ENCODE results near the gene MEF2C. TPM values are rescaled to one million over a fixed set of nuclear protein-coding genes. Genes with fewer than 3 reads are reported as not detected.
A peak's percentile ranks its signal among the peaks of the same experiment; 100 is the strongest.

The MEF2C gene
- total RNA-seq, 2 donors from 2014 or later, result 0.64 to 0.86 TPM

DNA sequence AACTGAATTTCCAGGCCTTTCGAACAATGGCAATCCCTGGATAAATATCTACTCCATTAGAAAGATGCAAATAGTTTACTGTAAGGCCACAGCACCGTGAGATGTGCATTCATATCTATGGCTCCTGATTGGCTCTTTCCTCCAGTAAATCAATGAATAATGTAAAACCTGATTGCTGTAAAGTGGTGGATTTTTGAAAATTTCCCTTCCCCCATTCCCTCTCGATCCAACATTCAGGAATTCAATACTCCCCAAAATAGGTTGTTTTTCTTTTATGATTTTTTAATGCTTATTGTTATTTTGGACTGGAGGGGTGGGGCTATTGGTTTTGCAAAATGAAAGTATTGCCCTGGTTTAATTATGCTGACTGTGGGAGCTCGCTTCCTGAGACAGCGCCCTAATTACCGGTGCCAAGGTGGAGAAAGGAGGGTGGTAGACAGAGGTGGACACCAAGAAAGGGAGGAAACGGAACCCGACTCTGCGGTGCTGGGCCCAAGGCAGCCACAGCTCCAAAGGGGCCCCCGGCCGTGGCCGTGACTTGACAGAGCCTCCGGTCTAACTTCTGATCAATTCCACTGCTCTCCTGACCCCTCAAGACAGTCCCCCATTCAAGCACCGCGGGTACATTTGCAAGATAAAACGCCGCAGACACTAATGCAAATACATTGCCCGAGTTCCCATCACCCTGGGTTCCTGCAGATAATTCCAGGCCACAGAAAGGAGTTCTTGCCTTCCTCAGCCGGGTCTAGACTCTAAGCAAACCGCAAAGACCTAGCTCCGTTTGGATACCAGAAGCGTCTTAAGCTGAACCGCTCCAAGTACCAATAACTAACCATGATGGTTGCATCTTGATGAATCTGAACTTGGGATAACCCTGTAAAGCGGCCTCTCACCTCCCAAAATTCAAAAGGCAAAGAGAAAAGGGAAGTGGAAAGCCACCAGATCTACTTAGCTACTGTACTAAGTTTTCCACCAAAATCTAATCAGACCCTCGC is 211.2 kb downstream of the MEF2C start:
- peaks cover 31% of the 10 kb centered on the region for H3K4me1 Mint-ChIP-seq
- no peaks in the 10 kb centered on the region for H3K9me3 Mint-ChIP-seq
- Histone ChIP-seq H3K27ac (ENCODE audit: low read depth, low read length) (peak overlapping the region; percentile 99), H3K9ac (ENCODE audit: extremely low read depth, low read length, poor library complexity, severe bottlenecking) (peak overlapping the region; percentile 2), H3K36me3 (ENCODE audit: control insufficient read depth, insufficient read depth, low read length) (no peaks in the 10 kb centered on the region), H3K9me3 (ENCODE audit: control insufficient read depth, low read length) (no peaks in the 10 kb centered on the region), H3K27me3 (ENCODE audit: control insufficient read depth, insufficient read depth, low read length, poor library complexity, severe bottlenecking) (peaks cover 100% of the 10 kb centered on the region), H3K4me3 (ENCODE audit: low read length) (peak overlapping the region; percentile 46), H3K4me1 (ENCODE audit: control insufficient read depth, insufficient read depth, low read length) (peaks cover 5% of the 10 kb centered on the region)
- H3K27ac Mint-ChIP-seq, result no peak overlapping the region
- DNase-seq, result peak; percentile 90
- peak overlapping the region; percentile 32 for H3K4me3 Mint-ChIP-seq
- H3K27me3 Mint-ChIP-seq (ENCODE audit: insufficient read depth), result peaks cover 99% of the 10 kb centered on the region
- TF ChIP-seq, protein P1, sequence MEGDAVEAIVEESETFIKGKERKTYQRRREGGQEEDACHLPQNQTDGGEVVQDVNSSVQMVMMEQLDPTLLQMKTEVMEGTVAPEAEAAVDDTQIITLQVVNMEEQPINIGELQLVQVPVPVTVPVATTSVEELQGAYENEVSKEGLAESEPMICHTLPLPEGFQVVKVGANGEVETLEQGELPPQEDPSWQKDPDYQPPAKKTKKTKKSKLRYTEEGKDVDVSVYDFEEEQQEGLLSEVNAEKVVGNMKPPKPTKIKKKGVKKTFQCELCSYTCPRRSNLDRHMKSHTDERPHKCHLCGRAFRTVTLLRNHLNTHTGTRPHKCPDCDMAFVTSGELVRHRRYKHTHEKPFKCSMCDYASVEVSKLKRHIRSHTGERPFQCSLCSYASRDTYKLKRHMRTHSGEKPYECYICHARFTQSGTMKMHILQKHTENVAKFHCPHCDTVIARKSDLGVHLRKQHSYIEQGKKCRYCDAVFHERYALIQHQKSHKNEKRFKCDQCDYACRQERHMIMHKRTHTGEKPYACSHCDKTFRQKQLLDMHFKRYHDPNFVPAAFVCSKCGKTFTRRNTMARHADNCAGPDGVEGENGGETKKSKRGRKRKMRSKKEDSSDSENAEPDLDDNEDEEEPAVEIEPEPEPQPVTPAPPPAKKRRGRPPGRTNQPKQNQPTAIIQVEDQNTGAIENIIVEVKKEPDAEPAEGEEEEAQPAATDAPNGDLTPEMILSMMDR (conservative IDR thresholded peaks at IDR 0.05), result no peak
- no peaks in the 10 kb centered on the region for H3K36me3 Mint-ChIP-seq (ENCODE audit: low read depth)
- WGBS, 2 experiments (ENCODE audit: insufficient coverage in 1 of 2, insufficient read length in 1 of 2), result 6% methylated on average over 21 to 24 of the region's 25 CpGs

DNA sequence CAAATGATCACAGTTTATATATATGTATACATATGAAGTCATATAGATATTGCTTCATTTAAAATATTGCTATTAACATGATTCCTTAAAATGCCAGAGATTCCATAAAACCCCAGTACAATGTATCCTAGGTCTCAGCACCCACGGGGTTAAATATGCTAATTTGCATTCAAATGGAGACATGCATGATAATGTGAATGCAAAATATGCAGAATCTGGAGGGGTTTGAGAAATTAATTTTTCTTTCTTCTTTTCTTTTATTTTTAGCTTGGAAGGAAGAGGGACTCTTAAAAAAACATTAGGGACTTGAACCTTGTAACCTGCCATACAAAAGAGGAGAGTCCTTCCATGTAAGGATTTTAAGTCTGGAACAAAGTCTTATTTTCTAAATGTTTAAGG is 211.9 kb downstream of the MEF2C start:
- H3K27ac ChIP-seq (ENCODE audit: low read depth, low read length), result peak overlapping the region; percentile 99
- peaks cover 100% of the 10 kb centered on the region for H3K27me3 ChIP-seq (ENCODE audit: control insufficient read depth, insufficient read depth, low read length, poor library complexity, severe bottlenecking)
- H3K9ac ChIP-seq (ENCODE audit: extremely low read depth, low read length, poor library complexity, severe bottlenecking), result no peak overlapping the region
- 8% methylated on average over 1 of the region's 1 CpG; no CpG with 5 or more reads in 1 of the 2 experiments for WGBS, 2 experiments (ENCODE audit: insufficient coverage in 1 of 2, insufficient read length in 1 of 2)
- no peaks in the 10 kb centered on the region for H3K36me3 ChIP-seq (ENCODE audit: control insufficient read depth, insufficient read depth, low read length)
- TF ChIP-seq, protein P1 (conservative IDR thresholded peaks at IDR 0.05), result no peak
- no peaks in the 10 kb centered on the region for H3K9me3 Mint-ChIP-seq
- peaks cover 5% of the 10 kb centered on the region for H3K4me1 ChIP-seq (ENCODE audit: control insufficient read depth, insufficient read depth, low read length)
- peak overlapping the region; percentile 46 for H3K4me3 ChIP-seq (ENCODE audit: low read length)
- no peaks in the 10 kb centered on the region for H3K9me3 ChIP-seq (ENCODE audit: control insufficient read depth, low read length)
- H3K4me1 Mint-ChIP-seq, result peaks cover 36% of the 10 kb centered on the region
- DNase-seq, result no peak
- H3K27me3 Mint-ChIP-seq (ENCODE audit: insufficient read depth), result peaks cover 100% of the 10 kb centered on the region
- H3K27ac Mint-ChIP-seq, result no peak overlapping the region
- H3K36me3 Mint-ChIP-seq (ENCODE audit: low read depth), result no peaks in the 10 kb centered on the region
- no peak overlapping the region for H3K4me3 Mint-ChIP-seq

DNA sequence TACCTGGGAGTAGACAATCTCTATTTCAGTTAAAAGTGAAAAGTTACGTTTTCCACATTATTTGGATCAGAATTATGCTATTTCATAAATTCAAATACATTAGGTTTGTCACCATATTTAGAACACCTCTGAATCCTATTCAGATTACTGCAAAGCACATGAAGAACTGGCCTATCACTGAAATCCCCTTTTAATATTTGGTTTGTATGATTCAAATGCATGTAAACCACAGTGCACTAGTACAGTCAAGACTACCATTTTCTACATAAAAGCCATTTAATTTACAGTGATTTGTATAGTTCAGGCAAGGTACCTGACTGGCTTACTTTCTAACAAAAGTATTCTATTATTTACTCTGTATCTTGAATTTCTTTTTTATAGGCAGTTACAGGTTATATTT is 212.5 kb downstream of the MEF2C start:
- Histone ChIP-seq H3K9ac (ENCODE audit: extremely low read depth, low read length, poor library complexity, severe bottlenecking) (no peak overlapping the region), H3K27me3 (ENCODE audit: control insufficient read depth, insufficient read depth, low read length, poor library complexity, severe bottlenecking) (peaks cover 100% of the 10 kb centered on the region), H3K4me1 (ENCODE audit: control insufficient read depth, insufficient read depth, low read length) (peaks cover 5% of the 10 kb centered on the region), H3K4me3 (ENCODE audit: low read length) (no peak overlapping the region), H3K27ac (ENCODE audit: low read depth, low read length) (peak overlapping the region; percentile 45), H3K9me3 (ENCODE audit: control insufficient read depth, low read length) (no peaks in the 10 kb centered on the region), H3K36me3 (ENCODE audit: control insufficient read depth, insufficient read depth, low read length) (no peaks in the 10 kb centered on the region)
- H3K4me3 Mint-ChIP-seq, result no peak overlapping the region
- 83 to 86% methylated on average over 1 of the region's 1 CpG for WGBS, 2 experiments (ENCODE audit: insufficient coverage in 1 of 2, insufficient read length in 1 of 2)
- TF ChIP-seq, protein P1 (conservative IDR thresholded peaks at IDR 0.05), result no peak
- no peak for DNase-seq
- H3K27ac Mint-ChIP-seq, result no peak overlapping the region
- peaks cover 42% of the 10 kb centered on the region for H3K4me1 Mint-ChIP-seq
- peaks cover 100% of the 10 kb centered on the region for H3K27me3 Mint-ChIP-seq (ENCODE audit: insufficient read depth)
- no peaks in the 10 kb centered on the region for H3K9me3 Mint-ChIP-seq
- H3K36me3 Mint-ChIP-seq (ENCODE audit: low read depth), result no peaks in the 10 kb centered on the region
